OCI-LY1 (cell line): ENCODE data around the gene CCR5AS.

Source experiments
- H2AFZ ChIP-seq: fragments of 200-600 bp; sonication (generic), shearing (Covaris generic); 2 replicates; pipeline ENCODE4 v1.6.0; 2014; ENCODE audit warnings: antibody characterized with exemption, mild to moderate bottlenecking, low read length
- H3F3A ChIP-seq: fragments of 200-600 bp; sonication (generic), shearing (Covaris generic); 2 replicates; pipeline ENCODE4 v1.6.0; 2014; ENCODE audit warnings: mild to moderate bottlenecking, antibody characterized with exemption, low read length, moderate library complexity; ENCODE audit not compliant: insufficient read depth
- H3K27ac ChIP-seq: fragments of 200-600 bp; sonication (generic); 2 replicates; pipeline ENCODE4 v1.5.1; 2014; ENCODE audit warnings: low read length, mixed run types, mild to moderate bottlenecking, low read depth; ENCODE audit not compliant: poor library complexity, severe bottlenecking
- H3K27me3 ChIP-seq: fragments of 200-600 bp; sonication (generic); 2 replicates; pipeline ENCODE4 v1.6.0; 2014; ENCODE audit warnings: antibody characterized with exemption, mild to moderate bottlenecking, low read length, moderate library complexity; ENCODE audit not compliant: insufficient read depth
- H3K36me3 ChIP-seq: fragments of 200-600 bp; sonication (generic); 2 replicates; pipeline ENCODE4 v1.6.1; 2014; ENCODE audit warnings: mild to moderate bottlenecking, antibody characterized with exemption, low read length, moderate library complexity, mixed read lengths; ENCODE audit not compliant: insufficient read depth
- H3K4me1 ChIP-seq: fragments of 200-600 bp; sonication (generic); 2 replicates; pipeline ENCODE4 v1.5.1; 2014; ENCODE audit warnings: mild to moderate bottlenecking, low read length, moderate library complexity; ENCODE audit not compliant: insufficient read depth, severe bottlenecking
- H3K4me2 ChIP-seq: fragments of 200-600 bp; sonication (generic), shearing (Covaris generic); 2 replicates; pipeline ENCODE4 v1.6.1; 2014; ENCODE audit warnings: low read length
- H3K4me3 ChIP-seq: fragments of 200-600 bp; sonication (generic); 2 replicates; pipeline ENCODE4 v1.5.1; 2014; ENCODE audit warnings: low read length, low read depth, mild to moderate bottlenecking, mixed read lengths; ENCODE audit not compliant: poor library complexity, severe bottlenecking
- H3K79me2 ChIP-seq: fragments of 200-600 bp; shearing (Covaris generic); 2 replicates; pipeline ENCODE4 v1.6.1; 2016; ENCODE audit warnings: mixed run types, low read length, mixed read lengths; ENCODE audit not compliant: insufficient read depth
- H3K9ac ChIP-seq: fragments of 200-600 bp; sonication (generic), shearing (Covaris generic); 2 replicates; pipeline ENCODE4 v1.6.1; 2014; ENCODE audit warnings: mild to moderate bottlenecking, low read length, mixed read lengths
- H3K9me2 ChIP-seq: fragments of 200-600 bp; sonication (generic), shearing (Covaris generic); 2 replicates; pipeline ENCODE4 v1.6.1; 2014; ENCODE audit warnings: low read depth, mild to moderate bottlenecking, low read length, mixed read lengths
- H3K9me3 ChIP-seq: fragments of 200-600 bp; shearing (Covaris generic); 2 replicates; pipeline ENCODE4 v1.6.1; 2014; ENCODE audit warnings: low read length, mixed read lengths
- H4K20me1 ChIP-seq: fragments of 200-600 bp; sonication (generic), shearing (Covaris generic); 2 replicates; pipeline ENCODE4 v1.6.0; 2016; ENCODE audit warnings: mild to moderate bottlenecking, low read length; ENCODE audit not compliant: insufficient read depth
- EZH2 ChIP-seq: fragments of 200-600 bp; sonication (generic), shearing (Covaris generic); IDR thresholded peaks from 2 replicates; pipeline ENCODE4 v1.8.0; 2017; ENCODE audit warnings: borderline replicate concordance, mixed run types, mild to moderate bottlenecking, antibody characterized with exemption, low read length, moderate library complexity, mixed read lengths
- TF ChIP-seq, protein P1 (sequence below): fragments of 200-600 bp; sonication (generic), shearing (Covaris generic); IDR thresholded peaks from 2 replicates; pipeline ENCODE4 v1.5.1; 2017; ENCODE audit warnings: mild to moderate bottlenecking, antibody characterized with exemption, low read length, moderate library complexity, mixed read lengths

The CCR5AS gene

DNA sequence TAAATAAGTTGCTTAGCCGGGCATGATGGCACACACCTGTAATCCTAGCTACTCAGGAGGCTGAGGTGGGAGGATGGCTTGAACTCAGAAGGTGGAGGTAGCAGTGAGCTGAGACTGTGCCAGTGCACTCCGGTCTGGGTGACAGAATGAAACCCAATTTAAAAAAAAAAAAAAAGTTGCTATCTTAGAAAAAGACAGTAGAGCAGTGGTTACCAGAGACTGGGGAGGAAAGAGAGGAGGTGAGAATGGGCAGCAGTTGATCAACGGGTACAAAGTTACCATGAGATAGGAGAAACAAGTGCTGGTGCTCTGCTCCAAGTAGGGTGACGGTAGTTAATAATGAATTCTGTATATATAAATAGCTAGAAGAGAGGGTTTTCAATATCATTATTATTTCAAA, 53.8 kb downstream of the CCR5AS start:
- no peaks in the 10 kb centered on the region for H3K9me3 ChIP-seq
- H3K79me2 ChIP-seq = no peaks in the 10 kb centered on the region
- no peaks in the 10 kb centered on the region for H3F3A ChIP-seq
- H3K36me3 ChIP-seq = no peaks in the 10 kb centered on the region
- no peak overlapping the region for H3K9ac ChIP-seq
- H2AFZ ChIP-seq = no peak overlapping the region
- no peaks in the 10 kb centered on the region for H4K20me1 ChIP-seq
- no peaks in the 10 kb centered on the region for H3K4me1 ChIP-seq
- H3K4me2 ChIP-seq = no peak overlapping the region
- H3K27me3 ChIP-seq = no peaks in the 10 kb centered on the region
- TF ChIP-seq, protein P1, sequence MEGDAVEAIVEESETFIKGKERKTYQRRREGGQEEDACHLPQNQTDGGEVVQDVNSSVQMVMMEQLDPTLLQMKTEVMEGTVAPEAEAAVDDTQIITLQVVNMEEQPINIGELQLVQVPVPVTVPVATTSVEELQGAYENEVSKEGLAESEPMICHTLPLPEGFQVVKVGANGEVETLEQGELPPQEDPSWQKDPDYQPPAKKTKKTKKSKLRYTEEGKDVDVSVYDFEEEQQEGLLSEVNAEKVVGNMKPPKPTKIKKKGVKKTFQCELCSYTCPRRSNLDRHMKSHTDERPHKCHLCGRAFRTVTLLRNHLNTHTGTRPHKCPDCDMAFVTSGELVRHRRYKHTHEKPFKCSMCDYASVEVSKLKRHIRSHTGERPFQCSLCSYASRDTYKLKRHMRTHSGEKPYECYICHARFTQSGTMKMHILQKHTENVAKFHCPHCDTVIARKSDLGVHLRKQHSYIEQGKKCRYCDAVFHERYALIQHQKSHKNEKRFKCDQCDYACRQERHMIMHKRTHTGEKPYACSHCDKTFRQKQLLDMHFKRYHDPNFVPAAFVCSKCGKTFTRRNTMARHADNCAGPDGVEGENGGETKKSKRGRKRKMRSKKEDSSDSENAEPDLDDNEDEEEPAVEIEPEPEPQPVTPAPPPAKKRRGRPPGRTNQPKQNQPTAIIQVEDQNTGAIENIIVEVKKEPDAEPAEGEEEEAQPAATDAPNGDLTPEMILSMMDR = no peak
- TF ChIP-seq EZH2 = no peak
- no peak overlapping the region for H3K4me3 ChIP-seq
- no peak overlapping the region for H3K27ac ChIP-seq
- H3K9me2 ChIP-seq = no peaks in the 10 kb centered on the region

DNA sequence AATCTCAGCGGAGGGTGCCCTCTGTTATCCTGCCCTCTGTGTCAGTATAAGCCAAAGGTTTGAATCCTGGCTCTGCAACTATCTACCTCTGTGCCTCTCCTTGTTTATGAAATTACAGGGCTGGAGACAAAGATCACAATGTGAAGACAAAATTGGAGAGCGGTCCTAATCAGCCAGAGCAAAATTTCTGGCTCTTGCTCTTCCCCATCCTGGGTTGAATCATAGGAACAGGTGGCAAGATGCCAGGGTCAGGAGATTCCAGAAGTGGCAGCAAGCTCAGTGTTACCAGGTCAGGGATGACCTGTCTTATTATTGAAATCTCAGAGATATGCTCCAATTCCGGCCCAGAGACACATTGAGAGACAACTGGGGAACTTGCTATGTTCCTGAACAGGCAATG, 55.2 kb downstream of the CCR5AS start:
- Histone ChIP-seq H2AFZ (no peak overlapping the region), H4K20me1 (no peaks in the 10 kb centered on the region), H3K9ac (no peak overlapping the region), H3K9me2 (no peaks in the 10 kb centered on the region), H3K27ac (no peak overlapping the region), H3K4me3 (no peak overlapping the region), H3K4me2 (no peak overlapping the region), H3K9me3 (no peaks in the 10 kb centered on the region), H3K4me1 (no peaks in the 10 kb centered on the region), H3K36me3 (no peaks in the 10 kb centered on the region), H3K27me3 (no peaks in the 10 kb centered on the region), H3K79me2 (no peaks in the 10 kb centered on the region), H3F3A (no peaks in the 10 kb centered on the region)
- TF ChIP-seq EZH2 = no peak
- TF ChIP-seq, protein P1 = no peak

DNA sequence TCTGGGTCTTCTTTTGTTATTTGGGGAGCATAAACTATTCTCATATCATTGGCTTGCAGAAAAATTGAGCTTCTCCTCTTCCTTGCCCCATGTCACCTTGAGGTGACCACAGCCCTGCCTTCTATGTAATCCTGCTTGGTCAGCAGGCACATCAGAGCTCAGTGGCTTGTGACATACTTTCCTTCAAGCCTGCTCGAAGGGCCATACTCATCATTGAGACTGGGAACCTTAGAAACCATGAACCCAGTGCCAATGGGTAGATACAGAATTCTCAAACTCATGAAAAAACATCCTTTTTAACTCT, 56.7 kb downstream of the CCR5AS start:
- H3K4me2 ChIP-seq = no peak overlapping the region
- H3F3A ChIP-seq = no peaks in the 10 kb centered on the region
- no peak overlapping the region for H3K4me3 ChIP-seq
- H3K4me1 ChIP-seq = no peaks in the 10 kb centered on the region
- no peaks in the 10 kb centered on the region for H3K36me3 ChIP-seq
- no peaks in the 10 kb centered on the region for H3K9me2 ChIP-seq
- H3K9me3 ChIP-seq = no peaks in the 10 kb centered on the region
- H2AFZ ChIP-seq = no peak overlapping the region
- H4K20me1 ChIP-seq = no peaks in the 10 kb centered on the region
- no peaks in the 10 kb centered on the region for H3K79me2 ChIP-seq
- no peak overlapping the region for H3K27ac ChIP-seq
- no peak for TF ChIP-seq EZH2
- TF ChIP-seq, protein P1 = no peak
- H3K9ac ChIP-seq = no peak overlapping the region
- no peaks in the 10 kb centered on the region for H3K27me3 ChIP-seq
